Gastroesophageal sphincter (tissue), 3 donors: ENCODE data around the gene ZNF227.

ENCODE experiments used
- EP300 ChIP-seq: sonication (generic); formaldehyde crosslinking; IDR thresholded peaks from one replicate; pipeline ENCODE4 v1.6.1; 2017; ENCODE audit warnings: antibody characterized with exemption, mild to moderate bottlenecking
- POLR2A ChIP-seq, 2 donors: fragments of 450-650 bp; IDR thresholded peaks; one replicate each; pipeline ENCODE4 v1.6.1; 2017; ENCODE audit warnings: antibody characterized with exemption in 2 of 2, mild to moderate bottlenecking in 2 of 2, moderate library complexity in 1 of 2
- POLR2AphosphoS5 ChIP-seq: sonication (generic); formaldehyde crosslinking; IDR thresholded peaks from one replicate; pipeline ENCODE4 v1.6.1; 2017; ENCODE audit warnings: antibody characterized with exemption
- TF ChIP-seq, protein P1 (sequence below), 4 experiments: fragments of 200-600 bp in 2 of 4; fragments of 450-650 bp in 2 of 4; sonication (generic) in 1 of 4; IDR thresholded peaks; one replicate each; pipeline ENCODE4 v1.5.1; 2017 to 2019; ENCODE audit warnings: antibody characterized with exemption in 4 of 4, mild to moderate bottlenecking in 2 of 4, moderate library complexity in 2 of 4

DNA sequence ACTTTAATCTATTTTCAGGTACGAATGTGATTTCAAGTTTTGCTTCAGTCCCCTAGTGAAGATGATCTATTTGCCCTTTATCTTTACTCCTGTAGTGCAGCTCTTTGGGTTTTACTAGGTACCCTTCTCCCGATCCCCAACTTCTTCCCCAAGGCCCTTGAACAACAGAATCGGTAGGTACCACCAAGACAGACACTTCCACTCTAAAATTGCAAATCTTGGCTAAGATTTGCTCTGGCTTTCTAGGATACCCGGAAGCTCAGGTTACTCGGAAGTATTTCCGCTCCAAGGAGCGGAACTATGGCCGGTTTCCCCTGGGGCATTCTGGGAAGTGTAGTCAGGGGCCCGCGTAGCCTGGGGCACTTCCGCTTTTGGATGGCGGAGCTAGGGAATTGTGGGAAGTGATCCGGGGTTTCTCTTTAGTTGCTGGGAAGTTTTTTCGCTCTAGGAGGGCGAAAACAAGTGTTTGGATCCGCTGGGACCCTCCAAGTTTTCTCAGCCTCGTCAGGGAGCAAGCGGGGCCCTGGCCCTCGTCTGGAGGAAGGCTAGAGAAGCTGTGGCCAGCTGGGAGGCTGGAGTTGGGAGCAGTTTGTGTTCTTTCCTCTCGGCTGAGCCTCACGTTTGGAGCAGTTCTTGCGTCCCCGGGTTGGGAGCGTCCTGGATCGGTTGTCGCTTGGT lies 5.1 kb upstream of the ZNF227 start:
- TF ChIP-seq, protein P1, sequence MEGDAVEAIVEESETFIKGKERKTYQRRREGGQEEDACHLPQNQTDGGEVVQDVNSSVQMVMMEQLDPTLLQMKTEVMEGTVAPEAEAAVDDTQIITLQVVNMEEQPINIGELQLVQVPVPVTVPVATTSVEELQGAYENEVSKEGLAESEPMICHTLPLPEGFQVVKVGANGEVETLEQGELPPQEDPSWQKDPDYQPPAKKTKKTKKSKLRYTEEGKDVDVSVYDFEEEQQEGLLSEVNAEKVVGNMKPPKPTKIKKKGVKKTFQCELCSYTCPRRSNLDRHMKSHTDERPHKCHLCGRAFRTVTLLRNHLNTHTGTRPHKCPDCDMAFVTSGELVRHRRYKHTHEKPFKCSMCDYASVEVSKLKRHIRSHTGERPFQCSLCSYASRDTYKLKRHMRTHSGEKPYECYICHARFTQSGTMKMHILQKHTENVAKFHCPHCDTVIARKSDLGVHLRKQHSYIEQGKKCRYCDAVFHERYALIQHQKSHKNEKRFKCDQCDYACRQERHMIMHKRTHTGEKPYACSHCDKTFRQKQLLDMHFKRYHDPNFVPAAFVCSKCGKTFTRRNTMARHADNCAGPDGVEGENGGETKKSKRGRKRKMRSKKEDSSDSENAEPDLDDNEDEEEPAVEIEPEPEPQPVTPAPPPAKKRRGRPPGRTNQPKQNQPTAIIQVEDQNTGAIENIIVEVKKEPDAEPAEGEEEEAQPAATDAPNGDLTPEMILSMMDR (IDR thresholded peaks at IDR 0.05), result no peak
- TF ChIP-seq EP300 (no peak), POLR2A (IDR thresholded peaks at IDR 0.05) (no peak), POLR2AphosphoS5 (peak; percentile 68)
